SK-N-SH (cell line): ENCODE measurements around the gene UBL4B. TPM values are rescaled to one million over a fixed set of nuclear protein-coding genes. Genes with fewer than 3 reads are reported as not detected.

Experiments used
- CTCF ChIA-PET: fragments of 300-600, 350-600 bp; formaldehyde crosslinking; extraction: SDS; loops from one replicate; lab custom pipeline; 2021; lab: Yijun Ruan, JAX
- POLR2A ChIA-PET: fragments of 350-600 bp; sonication (Branson Sonifier 250); formaldehyde crosslinking; extraction: SDS; loops from one replicate; lab custom pipeline; 2020; ENCODE audit warnings: antibody characterized with exemption, inconsistent platforms; lab: Yijun Ruan, JAX
- DNase-seq: peaks from one replicate; pipeline ENCODE4 v3.0.0; 2012
- H2AFZ ChIP-seq: fragments of 200-600 bp; sonication (generic); 2 replicates; pipeline ENCODE4 v1.8.1; 2016; ENCODE audit warnings: antibody characterized with exemption, mild to moderate bottlenecking, low read depth
- H3F3A ChIP-seq: fragments of 200-600 bp; sonication (generic); replicated peaks from 2 replicates; pipeline ENCODE3; 2016; ENCODE audit warnings: antibody characterized with exemption, mild to moderate bottlenecking; ENCODE audit not compliant: insufficient read depth
- H3K27ac ChIP-seq, 2 experiments: fragments of 200-500 bp in 1 of 2; fragments of 200-600 bp in 1 of 2; sonication (Bioruptor generic) in 1 of 2; sonication (generic), shearing (Covaris generic) in 1 of 2; 2 replicates each; pipeline versions ENCODE4 v1.5.1 to v1.6.1; 2014 to 2016; ENCODE audit warnings: low read depth in 2 of 2, inconsistent platforms in 1 of 2, low read length in 1 of 2, mild to moderate bottlenecking in 1 of 2, mixed read lengths in 1 of 2
- H3K27me3 ChIP-seq: fragments of 200-600 bp; sonication (generic), shearing (Covaris generic); 2 replicates; pipeline ENCODE4 v1.6.1; 2016; ENCODE audit warnings: mixed run types; ENCODE audit not compliant: insufficient read depth
- H3K36me3 ChIP-seq, 2 experiments: fragments of 200-500 bp in 1 of 2; fragments of 200-600 bp in 1 of 2; sonication (Bioruptor generic) in 1 of 2; sonication (generic) in 1 of 2; replicated peaks in 1 of 2; 2 replicates each; pipeline versions ENCODE3 to v1.5.1; 2014 to 2016; ENCODE audit warnings: low read length in 1 of 2, mild to moderate bottlenecking in 1 of 2; ENCODE audit not compliant: insufficient read depth in 2 of 2, control insufficient read depth in 1 of 2
- H3K4me1 ChIP-seq, 2 experiments: fragments of 200-500 bp in 1 of 2; fragments of 200-600 bp in 1 of 2; sonication (Bioruptor generic) in 1 of 2; sonication (generic), shearing (Covaris generic) in 1 of 2; 2 replicates each; pipeline versions ENCODE4 v1.5.1 to v1.6.1; 2014 to 2016; ENCODE audit warnings: low read depth in 1 of 2, low read length in 1 of 2, mixed run types in 1 of 2; ENCODE audit not compliant: insufficient read depth in 2 of 2, control insufficient read depth in 1 of 2
- H3K4me2 ChIP-seq: fragments of 200-600 bp; sonication (generic), shearing (Covaris generic); 2 replicates; pipeline ENCODE4 v1.6.1; 2017; ENCODE audit warnings: mixed run types
- H3K4me3 ChIP-seq, 2 experiments: fragments of 200-500 bp in 1 of 2; fragments of 200-600 bp in 1 of 2; sonication (Bioruptor generic) in 1 of 2; sonication (generic), shearing (Covaris generic) in 1 of 2; 2 replicates each; pipeline versions ENCODE4 v1.5.1 to v1.8.1; 2014 to 2016; ENCODE audit warnings: low read depth in 2 of 2, inconsistent platforms in 1 of 2, low read length in 1 of 2, mild to moderate bottlenecking in 1 of 2, mixed read lengths in 1 of 2, moderate library complexity in 1 of 2
- H3K79me2 ChIP-seq: fragments of 200-600 bp; sonication (generic); 2 replicates; pipeline ENCODE4 v1.8.1; 2017; ENCODE audit warnings: mild to moderate bottlenecking; ENCODE audit not compliant: insufficient read depth
- H3K9ac ChIP-seq: fragments of 200-600 bp; sonication (generic); 2 replicates; pipeline ENCODE4 v1.6.1; 2017; ENCODE audit warnings: mixed run types
- H3K9me2 ChIP-seq: fragments of 200-600 bp; sonication (generic); 2 replicates; pipeline ENCODE4 v1.6.1; 2017; ENCODE audit warnings: mixed run types
- H3K9me3 ChIP-seq: fragments of 200-600 bp; sonication (generic); 2 replicates; pipeline ENCODE4 v1.6.1; 2017; ENCODE audit warnings: mixed run types, mild to moderate bottlenecking, moderate library complexity
- H4K20me1 ChIP-seq: fragments of 200-600 bp; sonication (generic); 2 replicates; pipeline ENCODE4 v1.6.1; 2017; ENCODE audit warnings: mild to moderate bottlenecking, mixed run types; ENCODE audit not compliant: insufficient read depth
- CTCF ChIP-seq: fragments of 200-600 bp; sonication (generic); IDR thresholded peaks from 2 replicates; pipeline ENCODE4 v1.6.1; 2017; ENCODE audit warnings: antibody characterized with exemption, mild to moderate bottlenecking, moderate library complexity
- ELF1 ChIP-seq: IDR thresholded peaks from 2 replicates; pipeline ENCODE4 v1.4.0; 2012
- GABPA ChIP-seq: IDR thresholded peaks from 2 replicates; pipeline ENCODE4 v1.4.0; 2012; ENCODE audit warnings: low read depth, mild to moderate bottlenecking
- IRF3 ChIP-seq: fragments of 150-350 bp; IDR thresholded peaks from 2 replicates; pipeline ENCODE4 v1.6.1; 2016; ENCODE audit warnings: mild to moderate bottlenecking, low read depth, low read length
- JUND ChIP-seq: IDR thresholded peaks from 2 replicates; pipeline ENCODE4 v1.4.0; 2012
- MXI1 ChIP-seq: IDR thresholded peaks from 2 replicates; pipeline ENCODE4 v1.6.1; 2012; ENCODE audit warnings: mild to moderate bottlenecking, low read depth, low read length, improper control_type of control experiment
- NFIC ChIP-seq: IDR thresholded peaks from 2 replicates; pipeline ENCODE4 v1.4.0; 2012; ENCODE audit warnings: borderline replicate concordance
- PBX3 ChIP-seq: IDR thresholded peaks from 2 replicates; pipeline ENCODE4; 2012
- RCOR1 ChIP-seq: fragments of 150-350 bp; IDR thresholded peaks from 2 replicates; pipeline ENCODE4 v1.6.1; 2017; ENCODE audit warnings: antibody characterized with exemption, low read length
- RXRA ChIP-seq: IDR thresholded peaks from 2 replicates; pipeline ENCODE4 v1.4.0; 2012; ENCODE audit warnings: low read depth, mild to moderate bottlenecking, borderline replicate concordance
- SIN3A ChIP-seq: IDR thresholded peaks from 2 replicates; pipeline ENCODE4 v1.6.1; 2012; ENCODE audit warnings: low read depth, mild to moderate bottlenecking, low read length, moderate library complexity, borderline replicate concordance
- TAF1 ChIP-seq: IDR thresholded peaks from 2 replicates; pipeline ENCODE4 v1.6.1; 2012; ENCODE audit warnings: low read depth, mild to moderate bottlenecking, low read length, moderate library complexity, borderline replicate concordance
- TCF12 ChIP-seq: IDR thresholded peaks from 2 replicates; pipeline ENCODE4 v1.4.0; 2012
- USF1 ChIP-seq: IDR thresholded peaks from 2 replicates; pipeline ENCODE4 v1.4.0; 2012; ENCODE audit warnings: low read depth, borderline replicate concordance
- USF2 ChIP-seq: fragments of 150-350 bp; IDR thresholded peaks from 2 replicates; pipeline ENCODE4 v1.6.1; 2017; ENCODE audit warnings: antibody characterized with exemption, low read length, low read depth, borderline replicate concordance
- ZBTB33 ChIP-seq: IDR thresholded peaks from 2 replicates; pipeline ENCODE4 v1.4.0; 2012; ENCODE audit warnings: low read depth, borderline replicate concordance
- WGBS: methylation state at CpG from one replicate; pipeline ENCODE4 v1.1.6; 2017; ENCODE audit warnings: low lambda C conversion rate; 5-methylcytosine and 5-hydroxymethylcytosine counted together
- polyA plus RNA-seq, 3 experiments: library from polyadenylated mRNA; depleted of rRNA; stranded (reverse); fragments of >200 nt; gene quantifications; 2 replicates each; pipeline ENCODE4 v1.2.3, GENCODE V29; 2012

UBL4B gene
- polyA plus RNA-seq, 1 of the 3 experiments (the other 2 are of a cell fraction): not detected

GRCh38 chr1:110063781-110064180 lies 48.5 kb upstream of the UBL4B start:
- peak overlapping the region in 1 of 2 experiments; percentile 93; a peak in 1 of 4 replicates for H3K27ac ChIP-seq
- CTCF ChIA-PET: interaction anchor here (1.0 to 42.0 kb wide), 4 partner anchors 13 to 283 kb away, joined by 3 to 1768 read pairs (median 36); partner anchors contain the start of gene UBL4B
- peaks cover 2% of the 10 kb centered on the region; the same call in 1 of the 2 replicates for H4K20me1 ChIP-seq
- no peak overlapping the region for H2AFZ ChIP-seq
- TF ChIP-seq GABPA (no peak), PBX3 (no peak), NFIC (no peak), USF1 (no peak), ELF1 (no peak), MXI1 (no peak), TCF12 (no peak), SIN3A (no peak), USF2 (no peak), IRF3 (no peak), CTCF (no peak), RXRA (no peak), JUND (no peak), RCOR1 (no peak), ZBTB33 (no peak), TAF1 (no peak)
- H3K4me1 ChIP-seq: peaks cover 6 to 71% of the 10 kb centered on the region in 2 experiments
- POLR2A ChIA-PET: no interaction called here
- no peaks in the 10 kb centered on the region for H3K79me2 ChIP-seq
- no peaks in the 10 kb centered on the region for H3K9me2 ChIP-seq
- peaks cover 0 to 10% of the 10 kb centered on the region in 2 experiments for H3K36me3 ChIP-seq
- peaks cover 1% of the 10 kb centered on the region for H3F3A ChIP-seq
- H3K4me2 ChIP-seq: no peak overlapping the region
- WGBS: 77% methylated on average over 4 of the region's 4 CpGs
- H3K9ac ChIP-seq: no peak overlapping the region
- no peak for DNase-seq
- H3K4me3 ChIP-seq: no peak overlapping the region
- no peaks in the 10 kb centered on the region for H3K9me3 ChIP-seq
- H3K27me3 ChIP-seq: no peaks in the 10 kb centered on the region; the same call in 1 of the 2 replicates
